NCI-H128 (cell line): Measurements from ENCODE around the gene LPP.
A peak's percentile ranks its signal among the peaks of the same experiment; 100 is the strongest.

Experiments used
- DNase-seq: peaks from one replicate; lab custom pipeline; 2025; ENCODE audit not compliant: unreplicated experiment; lab: John Stamatoyannopoulos, UW

The LPP gene

DNA sequence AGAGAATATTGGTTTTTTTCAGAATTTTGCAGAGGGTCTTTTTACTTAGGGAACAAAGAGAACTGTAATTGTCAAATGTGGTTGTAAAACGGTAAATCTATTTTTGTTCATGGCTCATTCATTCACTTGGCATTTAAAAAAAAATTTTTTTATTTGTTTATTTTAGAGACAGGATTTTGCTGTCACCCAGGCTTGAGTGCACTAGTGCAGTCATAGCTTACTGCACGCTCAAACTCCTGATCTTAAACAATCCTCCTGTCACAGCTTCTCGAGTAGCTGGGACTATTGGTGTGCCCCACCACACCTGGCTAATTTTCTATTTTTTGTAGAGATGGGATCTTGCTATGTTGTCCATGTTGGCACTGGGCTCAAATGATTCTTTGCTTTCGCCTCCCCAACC, 301.8 kb downstream of the LPP start:
- DNase-seq = no peak

DNA sequence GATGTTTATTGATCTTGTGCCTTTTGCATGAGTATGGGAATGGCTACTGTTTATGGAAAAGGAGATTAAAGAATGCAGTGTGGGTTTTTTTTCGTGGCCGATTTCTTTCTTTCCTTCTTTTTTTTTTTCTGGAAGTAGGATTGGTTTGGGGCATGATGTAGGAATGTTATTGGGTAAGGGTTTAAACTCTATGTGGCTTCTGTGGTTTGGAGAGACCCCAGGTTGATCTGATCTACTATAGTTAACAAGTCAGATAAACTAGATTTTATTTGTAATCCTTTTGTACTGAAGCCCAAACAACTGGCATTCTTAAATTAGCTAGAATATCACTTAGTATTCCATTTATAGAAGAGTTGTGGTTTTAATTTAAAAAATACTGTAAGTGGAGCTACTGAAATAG, 304.8 kb downstream of the LPP start:
- no peak for DNase-seq

DNA sequence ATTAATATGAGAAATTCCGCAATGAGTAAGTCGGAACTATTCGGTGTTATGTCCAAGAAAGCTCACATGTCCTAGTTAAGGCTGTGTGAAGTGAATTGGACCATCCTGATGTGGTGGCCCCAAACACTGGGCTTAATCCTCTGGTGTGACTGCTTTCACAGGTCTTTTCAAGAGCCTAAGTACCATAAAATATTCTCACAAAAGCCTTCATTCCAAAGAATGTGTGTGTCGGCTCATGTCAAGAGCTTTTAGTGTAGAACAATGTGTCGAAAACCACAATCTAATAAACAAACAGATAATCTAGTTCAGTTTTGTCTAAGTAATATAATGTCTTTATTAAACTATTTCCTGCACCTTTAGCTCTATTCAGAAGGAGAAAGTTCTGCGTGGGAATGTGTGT, 311.4 kb downstream of the LPP start:
- no peak for DNase-seq

DNA sequence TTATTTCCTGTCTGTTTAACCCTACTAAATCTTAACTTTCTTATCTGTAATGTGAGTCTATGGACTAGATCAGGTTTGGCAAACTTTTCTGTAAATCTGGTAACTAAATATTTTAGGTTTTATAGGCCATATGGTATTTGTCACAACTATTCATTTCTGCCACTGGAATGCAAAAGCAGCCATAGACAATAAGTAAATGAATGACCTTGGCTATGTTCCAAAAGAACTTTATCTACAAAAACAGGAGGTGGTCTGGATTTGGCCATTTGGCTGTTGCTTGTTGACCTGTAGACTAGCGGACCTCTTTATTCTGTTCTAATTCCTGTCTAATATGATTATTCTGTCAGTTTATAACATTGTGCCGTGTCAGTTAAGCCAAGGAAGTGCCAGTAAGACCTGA, 314.2 kb downstream of the LPP start:
- no peak for DNase-seq

DNA sequence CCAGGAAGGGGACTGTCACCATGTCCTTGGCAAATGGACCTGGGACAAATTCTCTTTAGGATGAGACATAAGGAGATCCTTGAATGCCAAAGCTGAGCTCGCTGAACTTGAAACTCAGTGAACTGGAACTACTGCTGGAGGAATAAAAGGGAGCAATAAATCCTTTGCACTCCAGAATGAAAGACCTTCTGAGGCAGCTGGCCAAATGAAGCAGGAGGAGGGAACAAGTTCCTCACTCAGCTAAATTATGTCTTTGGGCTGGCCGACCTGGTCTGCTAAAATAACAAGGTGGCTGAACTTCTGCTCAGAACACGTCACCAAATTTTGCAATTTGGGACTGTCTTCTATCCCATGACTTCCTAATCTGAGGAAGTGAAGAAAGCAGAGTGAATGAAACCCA, 314.7 kb downstream of the LPP start:
- DNase-seq = peak; percentile 24

DNA sequence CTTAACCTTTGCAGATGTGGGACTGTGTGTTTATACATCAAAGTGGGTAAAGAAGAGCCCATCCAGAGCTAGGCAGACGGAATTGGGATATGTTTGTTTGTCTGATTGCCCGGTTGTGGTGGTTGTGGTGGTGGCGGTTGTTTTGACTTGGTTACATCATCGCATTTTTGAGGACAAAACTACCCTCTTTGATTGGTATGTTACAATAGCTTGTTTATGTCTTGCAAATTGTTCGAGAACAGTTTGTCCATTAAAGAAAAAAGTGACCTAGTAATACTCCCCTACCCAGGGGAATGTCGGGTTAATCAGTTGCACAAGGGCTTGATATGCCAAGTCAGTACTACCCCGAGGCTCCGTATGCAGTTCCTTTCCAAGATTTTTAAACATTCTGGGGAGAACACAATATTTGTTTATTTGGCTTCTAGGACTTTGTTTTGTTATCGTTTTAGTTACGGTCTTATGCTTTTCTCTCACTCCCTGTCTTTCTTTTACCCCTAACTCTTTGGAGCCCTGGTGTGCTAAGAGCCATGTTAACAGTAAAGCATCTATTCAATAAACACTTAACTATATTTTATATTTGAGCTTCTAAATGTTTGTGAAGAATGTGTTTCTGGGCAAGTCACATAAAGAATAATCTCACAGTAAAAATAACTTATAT, 315.4 kb downstream of the LPP start:
- DNase-seq = no peak

DNA sequence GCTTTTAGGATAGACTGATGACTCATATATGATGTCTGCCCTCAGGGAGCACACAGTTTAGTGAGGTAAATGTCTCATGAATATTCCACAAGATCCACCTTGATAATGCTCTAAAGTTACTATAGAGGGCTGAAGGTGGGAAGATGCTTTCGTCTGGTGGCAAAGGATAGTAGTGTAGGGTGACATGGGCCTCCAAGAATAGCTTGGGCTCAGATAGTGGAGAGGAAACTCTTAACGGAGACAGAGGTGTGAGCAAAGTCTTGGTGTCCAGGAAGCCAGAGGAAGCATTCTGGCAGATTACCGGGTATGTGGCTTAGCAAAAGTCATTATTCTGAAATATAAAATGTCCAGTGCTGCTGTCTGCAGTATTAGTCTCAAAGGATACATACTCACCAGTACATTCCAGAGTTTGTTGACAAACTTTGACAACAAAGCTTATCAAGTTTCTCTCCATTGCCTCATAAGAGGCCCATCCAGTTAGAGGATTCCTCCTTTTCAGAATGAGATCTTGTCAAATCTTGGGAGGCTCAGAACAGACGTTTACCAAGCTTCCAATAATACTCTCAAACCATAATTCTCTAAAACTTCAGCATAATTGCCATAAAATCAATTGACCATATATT, 316.7 kb downstream of the LPP start:
- DNase-seq = no peak

DNA sequence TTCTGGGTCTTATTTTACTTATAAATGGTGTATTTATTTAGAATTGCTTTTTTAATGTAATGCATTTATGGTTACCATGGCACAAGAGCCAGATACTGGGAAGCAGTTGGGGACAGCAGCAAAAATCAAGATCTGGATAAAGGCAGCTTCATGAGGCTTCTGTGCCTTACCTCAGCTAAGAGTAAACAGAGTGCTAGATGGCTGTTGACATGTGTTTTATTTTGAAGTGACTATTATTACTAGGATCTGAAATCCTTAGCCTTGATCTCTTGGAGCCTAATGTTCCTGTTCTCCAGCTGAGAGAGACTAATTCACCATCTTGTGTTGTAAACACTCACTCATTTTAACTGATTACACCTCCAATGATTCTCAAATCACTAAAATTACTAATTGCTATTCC, 317.8 kb downstream of the LPP start:
- DNase-seq = no peak

DNA sequence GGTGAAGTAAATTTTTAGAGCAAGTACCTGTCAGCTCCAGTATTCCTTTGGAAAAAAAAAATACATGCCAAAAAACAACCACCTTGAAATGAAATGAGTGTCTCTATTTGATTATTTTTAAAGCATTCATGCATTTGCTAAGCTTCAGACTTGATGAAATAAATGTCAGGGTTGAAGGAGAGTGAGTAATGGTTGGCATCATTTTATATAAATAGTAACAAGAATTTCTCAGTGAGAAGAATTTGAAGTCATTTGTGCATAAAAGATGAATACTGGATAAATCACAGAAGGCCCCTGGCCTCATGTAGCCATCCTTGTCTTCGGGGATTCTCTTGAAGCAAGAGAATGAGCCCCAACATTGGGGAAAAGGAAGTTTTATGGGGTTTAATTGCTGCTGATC, 318.4 kb downstream of the LPP start:
- no peak for DNase-seq

DNA sequence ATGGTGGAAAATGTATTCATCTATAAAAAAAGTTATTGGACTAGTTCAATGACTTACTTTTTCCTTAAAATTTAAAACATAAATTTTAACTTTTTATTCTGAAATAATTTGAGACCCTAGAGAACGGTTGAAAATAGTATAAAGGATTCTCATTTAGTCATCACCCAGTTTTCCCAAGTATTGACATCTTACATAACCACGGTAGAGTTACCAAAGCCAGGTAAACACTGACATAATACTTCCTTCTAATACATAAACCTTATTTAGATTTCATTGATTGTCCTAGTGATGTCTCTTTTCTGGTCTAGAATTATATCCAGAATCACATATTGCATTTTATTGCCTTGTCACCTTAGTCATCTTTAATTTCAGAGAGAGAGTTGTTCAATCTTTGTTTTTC, 319.1 kb downstream of the LPP start:
- DNase-seq = no peak

DNA sequence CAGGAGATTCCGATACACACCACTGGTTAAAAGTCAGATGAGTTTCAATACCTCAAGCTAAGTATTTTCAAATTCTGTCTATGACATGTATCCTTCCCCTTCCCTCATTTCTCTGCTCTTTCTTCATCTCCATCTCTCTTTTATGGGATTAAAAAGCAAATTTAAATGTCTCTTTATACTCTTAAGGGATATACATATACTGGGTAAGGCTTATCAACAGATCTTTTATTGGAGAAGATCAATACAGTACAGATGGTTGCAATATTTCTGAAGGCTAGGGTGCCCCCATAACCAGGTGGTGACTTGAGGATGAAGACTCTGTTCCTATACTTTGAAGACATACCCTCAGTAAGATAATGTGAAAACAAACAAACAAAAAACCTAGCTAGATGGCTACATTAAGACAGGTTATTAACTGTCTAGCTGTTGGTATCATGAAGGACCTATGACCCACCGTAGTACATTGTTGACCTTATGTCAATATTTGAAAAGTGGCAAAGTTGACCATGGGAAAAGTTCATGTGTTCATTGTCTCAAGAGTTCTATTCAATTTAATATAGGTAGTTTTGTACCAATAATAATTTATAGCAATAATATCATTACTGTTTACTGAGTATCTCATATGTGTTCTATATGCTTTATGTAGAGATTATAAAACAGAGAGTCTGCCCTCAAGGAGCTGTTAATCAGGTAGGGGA, 319.8 kb downstream of the LPP start:
- DNase-seq = no peak

DNA sequence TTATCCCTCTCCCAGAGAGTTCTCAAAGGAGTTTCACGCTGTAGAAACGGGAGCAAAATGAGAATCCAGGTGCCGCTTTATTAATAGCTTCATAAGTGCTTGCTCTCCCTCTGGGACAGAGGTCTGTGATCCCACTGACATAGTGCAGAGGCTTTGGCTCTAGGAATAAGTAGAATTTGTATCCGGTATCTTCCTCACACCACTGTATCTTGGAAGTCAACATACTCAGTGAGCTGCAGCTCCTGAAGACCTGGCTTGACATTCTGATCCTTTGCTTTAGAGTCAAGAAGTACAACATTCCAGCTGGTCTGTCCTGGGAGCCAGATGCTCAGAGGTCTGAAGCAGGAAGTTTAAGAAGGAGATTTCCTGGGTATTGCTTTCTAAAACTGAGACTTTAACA, 323.0 kb downstream of the LPP start:
- no peak for DNase-seq

DNA sequence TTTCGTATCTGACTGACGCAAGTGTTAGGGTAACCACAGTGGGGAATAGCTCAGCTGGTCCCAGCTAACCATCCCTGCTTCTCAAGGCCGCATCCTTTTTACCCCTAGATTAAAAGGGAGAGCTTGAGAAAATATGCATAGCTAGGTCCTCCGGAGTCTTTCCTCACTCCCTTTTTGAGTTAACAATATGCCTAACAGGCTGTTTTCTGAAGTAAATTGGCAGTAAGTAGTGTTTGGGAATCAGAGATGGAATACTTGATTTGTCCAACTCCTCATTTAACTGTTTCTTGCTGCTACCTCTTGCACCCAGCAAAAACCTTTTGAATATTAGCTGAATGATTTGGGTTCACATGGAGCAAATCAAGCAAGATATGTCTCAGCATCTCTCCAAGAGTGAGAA, 326.1 kb downstream of the LPP start:
- no peak for DNase-seq

DNA sequence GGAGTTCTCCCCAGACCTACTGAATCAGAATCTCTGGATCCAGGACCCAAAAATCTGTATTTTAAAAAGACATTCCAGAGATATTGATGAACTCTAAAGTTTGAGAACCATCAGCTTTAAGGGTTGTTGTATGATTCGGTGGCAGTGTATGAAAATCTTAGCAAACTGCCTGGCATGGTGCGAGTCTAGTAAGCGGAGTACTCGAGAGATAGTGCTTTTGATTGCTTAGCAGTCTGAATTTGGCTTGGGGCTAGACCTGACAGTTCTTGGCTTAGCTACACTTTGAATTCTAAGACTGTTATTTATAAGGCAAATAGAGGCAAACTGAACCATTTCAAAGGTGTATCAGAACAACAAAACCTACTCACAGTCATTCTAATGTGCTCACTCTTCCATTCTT, 329.0 kb downstream of the LPP start:
- no peak for DNase-seq

DNA sequence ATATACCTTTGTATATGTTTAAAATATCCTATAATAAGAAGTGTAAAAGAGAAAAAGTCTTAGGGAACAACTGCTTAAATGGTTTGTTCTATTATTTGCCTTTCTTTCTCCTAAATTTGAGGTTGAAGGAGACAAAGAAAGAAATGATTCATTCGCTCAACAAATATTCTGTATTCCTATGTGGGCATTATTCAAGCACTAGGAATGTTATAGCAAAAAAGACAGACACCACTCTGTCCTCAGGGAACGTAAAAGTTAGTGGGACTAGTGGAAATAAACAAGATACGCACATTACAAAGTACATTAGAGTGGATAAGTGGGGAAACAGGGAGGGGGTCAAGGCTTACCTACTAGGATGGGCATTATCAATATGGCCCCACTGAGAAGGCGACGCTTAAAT, 332.2 kb downstream of the LPP start:
- no peak for DNase-seq

DNA sequence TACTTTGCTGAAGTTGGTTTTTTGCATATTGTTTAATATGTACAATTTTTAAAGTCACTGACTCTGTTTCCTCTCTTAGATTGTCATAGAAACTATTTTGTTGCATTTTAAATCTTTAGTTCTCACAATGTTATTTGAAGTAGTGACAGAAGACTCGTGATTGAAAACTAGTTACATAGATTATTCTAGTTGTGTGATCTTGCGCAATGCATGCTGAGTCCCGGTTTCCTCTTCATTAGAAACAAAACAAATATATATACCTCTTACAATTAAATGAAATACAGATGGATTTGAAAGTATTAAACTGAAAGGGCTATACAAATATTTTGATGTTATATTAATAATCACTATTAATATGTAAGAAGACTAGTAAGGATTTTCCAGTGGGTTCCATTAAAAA, 333.0 kb downstream of the LPP start:
- no peak for DNase-seq

DNA sequence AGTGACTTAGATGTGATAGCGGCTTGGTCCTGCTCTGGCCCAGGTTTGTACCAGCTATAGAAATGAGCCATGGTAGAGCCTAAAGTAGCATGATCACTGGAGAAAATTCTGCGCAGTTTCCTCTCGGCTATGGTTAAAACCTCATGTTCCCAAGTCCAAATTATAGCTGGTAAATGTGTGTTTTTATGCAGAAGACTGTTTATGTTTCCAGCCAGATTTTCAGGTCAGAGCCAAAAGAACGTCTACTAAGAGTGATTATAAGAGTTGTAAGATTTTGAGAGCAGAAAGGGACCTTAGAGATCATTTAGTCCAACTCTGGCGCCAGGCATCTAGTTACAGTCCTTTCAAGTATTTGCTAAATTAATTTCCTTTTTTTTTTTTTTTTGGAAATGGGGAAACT, 333.7 kb downstream of the LPP start:
- DNase-seq = no peak

DNA sequence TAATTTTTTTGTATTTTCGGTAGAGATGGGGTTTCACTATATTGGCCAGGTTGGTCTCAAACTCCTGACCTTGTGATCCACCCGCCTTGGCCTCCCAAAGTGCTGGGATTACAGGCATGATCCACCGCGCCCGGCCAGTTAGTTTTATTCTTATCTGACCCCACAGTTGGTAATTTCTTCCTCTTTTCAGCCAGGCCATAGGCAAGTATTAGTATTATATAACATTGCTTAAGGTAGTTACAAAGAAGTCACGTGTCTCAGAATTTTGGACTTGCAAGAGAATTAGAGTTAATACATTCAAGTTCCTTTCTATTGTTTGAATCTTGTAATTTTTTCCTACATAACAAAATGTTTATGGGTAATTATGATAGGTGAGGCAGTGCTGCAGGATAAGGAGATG, 334.8 kb downstream of the LPP start:
- DNase-seq = no peak

DNA sequence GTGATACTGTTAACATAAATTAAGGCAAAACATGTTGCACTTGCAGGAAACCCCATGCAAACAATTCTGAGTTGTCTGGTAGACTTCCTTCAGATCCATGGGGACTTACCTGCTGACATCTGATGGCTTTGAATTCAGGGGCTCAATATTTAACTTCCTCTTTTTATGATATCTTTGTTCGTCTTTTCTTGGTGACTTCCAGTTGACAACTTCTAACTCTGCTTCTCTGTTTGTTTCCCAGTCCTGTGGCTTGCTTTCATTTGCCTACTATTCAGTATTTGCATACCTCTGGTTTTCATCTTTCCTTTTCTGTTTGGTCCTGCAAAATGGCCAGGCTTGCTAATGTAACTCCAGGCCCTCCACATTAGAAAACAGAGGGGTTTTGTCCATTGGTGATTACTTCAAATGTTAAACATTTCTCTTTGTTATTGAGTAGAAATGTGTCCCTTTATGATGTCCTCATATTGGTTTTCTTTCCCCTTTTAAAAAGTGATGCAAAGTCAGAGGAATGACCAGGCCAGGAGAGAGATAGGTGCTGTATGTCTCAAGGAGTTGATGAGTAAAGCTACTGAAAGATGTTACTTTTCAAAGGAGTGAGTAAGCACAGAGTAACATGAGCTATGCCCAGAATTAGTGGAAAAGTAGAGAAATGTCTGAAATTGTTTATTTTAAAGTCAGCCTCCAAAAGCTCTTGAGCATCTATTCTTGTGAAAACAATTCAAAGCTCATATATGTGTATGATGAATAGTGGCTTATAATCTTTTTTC, 335.9 kb downstream of the LPP start:
- DNase-seq = no peak

DNA sequence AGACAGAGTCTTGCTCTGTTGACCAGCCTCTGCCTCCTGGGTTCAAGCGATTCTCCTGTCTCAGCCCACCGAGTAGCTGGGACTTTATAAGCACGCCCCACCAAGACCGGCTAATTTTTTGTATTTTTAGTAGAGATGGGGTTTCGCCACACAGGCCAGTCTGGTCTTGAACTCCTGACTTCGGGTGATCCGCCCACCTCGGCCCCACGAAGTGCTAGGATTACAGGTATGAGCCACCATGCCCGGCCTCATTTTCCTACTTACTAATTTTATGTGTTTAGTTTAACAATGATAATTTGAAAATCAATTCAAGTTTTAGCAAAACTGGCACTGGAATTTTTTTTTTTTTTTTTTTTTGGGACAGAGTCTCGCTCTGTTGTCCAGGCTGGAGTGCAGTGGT, 336.5 kb downstream of the LPP start:
- DNase-seq = no peak

DNA sequence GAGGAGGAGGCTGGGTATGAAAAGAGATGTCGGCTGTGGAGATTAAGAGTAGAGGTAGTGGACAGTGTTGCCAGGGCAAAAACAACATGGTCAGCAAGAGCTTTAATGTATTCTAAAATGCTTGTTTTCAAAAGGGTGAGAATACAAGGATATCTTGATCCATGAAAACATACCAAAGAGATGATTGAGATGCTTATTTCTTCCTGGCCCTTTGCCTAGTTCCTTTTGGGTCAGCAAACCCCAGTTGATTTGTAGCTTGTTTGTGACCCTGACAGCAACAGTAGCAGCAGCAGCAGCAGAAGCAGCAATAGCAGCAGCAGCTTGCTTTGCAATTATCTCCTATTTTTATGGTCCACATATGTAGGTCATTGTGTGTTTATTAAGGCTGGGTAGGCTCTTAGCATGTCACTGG, 337.3 kb downstream of the LPP start:
- DNase-seq = no peak

DNA sequence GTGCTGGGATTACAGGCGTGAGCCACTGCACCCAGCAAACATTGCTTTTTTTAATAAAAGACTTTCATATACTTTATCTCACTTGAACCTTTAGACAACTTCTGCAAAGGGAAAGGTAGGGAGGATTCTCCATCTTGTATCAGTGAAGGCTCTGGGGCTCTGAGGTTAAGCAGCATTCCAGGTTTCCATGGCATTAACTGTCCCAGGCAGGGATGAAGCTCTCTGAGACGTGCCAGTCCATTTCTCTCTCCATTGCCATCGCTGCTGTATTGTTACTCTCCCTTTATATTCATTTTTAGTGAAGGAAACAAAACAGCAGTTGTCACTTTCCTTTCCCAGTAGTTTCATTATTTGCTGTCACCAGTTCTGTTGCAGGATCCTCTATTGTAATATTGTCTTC, 342.4 kb downstream of the LPP start:
- DNase-seq = no peak
